HepG2 (cell line): Measurements from ENCODE around the gene PRKN. TPM values are rescaled to one million over a fixed set of nuclear protein-coding genes. Genes with fewer than 3 reads are reported as not detected.
A peak's percentile ranks its signal among the peaks of the same experiment; 100 is the strongest.

Experiments used
- ARID5B ChIP-seq: IDR thresholded peaks from 2 replicates; pipeline ENCODE4 v1.4.0; 2020; ENCODE audit warnings: mild to moderate bottlenecking, missing genetic modification reagents
- ATF7-NPFF ChIP-seq: sonication (generic); formaldehyde crosslinking; IDR thresholded peaks from 2 replicates; pipeline ENCODE4 v1.8.1; 2023; ENCODE audit warnings: mild to moderate bottlenecking, low read depth, missing genetic modification reagents, moderate library complexity
- BRCA1 ChIP-seq: sonication (generic); formaldehyde crosslinking; IDR thresholded peaks from 2 replicates; pipeline ENCODE4 v1.4.0; 2020; ENCODE audit warnings: missing genetic modification reagents
- FLYWCH1 ChIP-seq: sonication (generic); formaldehyde crosslinking; IDR thresholded peaks from 2 replicates; pipeline ENCODE4 v1.8.1; 2023; ENCODE audit warnings: mild to moderate bottlenecking, missing genetic modification reagents
- FOSL2 ChIP-seq: sonication (generic); formaldehyde crosslinking; IDR thresholded peaks from 2 replicates; pipeline ENCODE4 v1.4.0; 2020; ENCODE audit warnings: missing genetic modification reagents
- FOXA1 ChIP-seq, 2 experiments: fragments of 450-650 bp in 1 of 2; sonication (generic) in 1 of 2; formaldehyde crosslinking in 1 of 2; IDR thresholded peaks; 2 replicates each; pipeline versions ENCODE4 v1.4.0 to v1.6.1; 2016 to 2020; ENCODE audit warnings: missing genetic modification reagents in 1 of 2
- HES4 ChIP-seq: sonication (generic); formaldehyde crosslinking; IDR thresholded peaks from 2 replicates; pipeline ENCODE4 v1.9.0; 2021; ENCODE audit warnings: mild to moderate bottlenecking, missing genetic modification reagents, borderline replicate concordance
- HNRNPLL ChIP-seq: fragments of 200-400 bp; formaldehyde crosslinking; IDR thresholded peaks from 2 replicates; pipeline ENCODE4 v1.6.1; 2017; ENCODE audit warnings: mild to moderate bottlenecking, low read depth, low read length; ENCODE audit not compliant: poor library complexity, severe bottlenecking
- MATR3 ChIP-seq: sonication (generic); formaldehyde crosslinking; IDR thresholded peaks from 2 replicates; pipeline ENCODE4 v1.4.0; 2020; ENCODE audit warnings: missing genetic modification reagents
- MEIS1 ChIP-seq: sonication (generic); formaldehyde crosslinking; IDR thresholded peaks from 2 replicates; pipeline ENCODE4 v1.9.0; 2021; ENCODE audit warnings: mild to moderate bottlenecking, missing genetic modification reagents, moderate library complexity, borderline replicate concordance
- MIXL1 ChIP-seq: IDR thresholded peaks from 2 replicates; pipeline ENCODE4 v1.6.1; 2016
- NCOA2 ChIP-seq: sonication (generic); formaldehyde crosslinking; IDR thresholded peaks from 2 replicates; pipeline ENCODE4 v1.8.0; 2022; ENCODE audit warnings: inconsistent platforms
- PAX8 ChIP-seq: sonication (generic); formaldehyde crosslinking; IDR thresholded peaks from 2 replicates; pipeline ENCODE4 v1.8.0; 2022; ENCODE audit warnings: mild to moderate bottlenecking, missing genetic modification reagents, borderline replicate concordance
- SMARCE1 ChIP-seq: fragments of 450-650 bp; IDR thresholded peaks from 2 replicates; pipeline ENCODE4 v1.6.1; 2017; ENCODE audit warnings: borderline replicate concordance
- SOX5 ChIP-seq: IDR thresholded peaks from 2 replicates; pipeline ENCODE4 v1.6.1; 2016; ENCODE audit warnings: borderline replicate concordance
- ZKSCAN5 ChIP-seq: sonication (generic); formaldehyde crosslinking; IDR thresholded peaks from 2 replicates; pipeline ENCODE4 v1.5.1; 2020; ENCODE audit warnings: mild to moderate bottlenecking, missing genetic modification reagents
- ZNF3 ChIP-seq: IDR thresholded peaks from 2 replicates; pipeline ENCODE4 v1.7.0; 2017; ENCODE audit warnings: inconsistent platforms
- ZNF780A ChIP-seq: sonication (generic); formaldehyde crosslinking; IDR thresholded peaks from 2 replicates; pipeline ENCODE4 v1.8.0; 2022; ENCODE audit warnings: mild to moderate bottlenecking, missing genetic modification reagents, moderate library complexity
- ZZZ3 ChIP-seq: sonication (generic); formaldehyde crosslinking; IDR thresholded peaks from 2 replicates; pipeline ENCODE4 v1.4.0; 2020; ENCODE audit warnings: missing genetic modification reagents, mild to moderate bottlenecking, borderline replicate concordance
- polyA plus RNA-seq, 8 experiments: library from polyadenylated mRNA; depleted of rRNA in 3 of 8; stranded (reverse) in 7 of 8; unstranded in 1 of 8; fragments of >200 nt; fragmentation: Illumina TruSeq in 4 of 8; extraction: Trizol in 4 of 8; gene quantifications; 2 replicates each; pipeline versions ENCODE4 v1.2.1 to v1.2.3, GENCODE V29; 2011 to 2016; ENCODE audit warnings: low read depth in 4 of 8, missing spikeins in 1 of 8, mixed read lengths in 1 of 8; ENCODE audit not compliant: insufficient read depth in 1 of 8
- total RNA-seq, 5 experiments: library from RNA; depleted of rRNA; stranded (reverse); fragments of >200 nt; fragmentation: Illumina TruSeq; extraction: Trizol; gene quantifications; 2 replicates each; pipeline ENCODE4 v1.2.3, GENCODE V29; 2016; ENCODE audit warnings: low read depth in 1 of 5
- TF ChIP-seq, protein P1 (sequence below): sonication (generic); formaldehyde crosslinking; IDR thresholded peaks from 2 replicates; pipeline ENCODE4 v1.4.0; 2020; ENCODE audit warnings: missing genetic modification reagents, low read depth, mild to moderate bottlenecking, borderline replicate concordance
- TF ChIP-seq, protein P2 (sequence below): sonication (generic); formaldehyde crosslinking; IDR thresholded peaks from 2 replicates; pipeline ENCODE4 v1.5.0; 2020; ENCODE audit warnings: missing genetic modification reagents
- TF ChIP-seq, protein P3 (sequence below): IDR thresholded peaks from 2 replicates; pipeline ENCODE4 v1.6.1; 2012; ENCODE audit warnings: low read length, improper control_type of control experiment

Gene PRKN
- total and polyA plus RNA-seq, 2 of the 13 experiments (the other 11 are each of a cell fraction or from before 2014, with no cell fraction given): 0.31 to 0.44 TPM

DNA sequence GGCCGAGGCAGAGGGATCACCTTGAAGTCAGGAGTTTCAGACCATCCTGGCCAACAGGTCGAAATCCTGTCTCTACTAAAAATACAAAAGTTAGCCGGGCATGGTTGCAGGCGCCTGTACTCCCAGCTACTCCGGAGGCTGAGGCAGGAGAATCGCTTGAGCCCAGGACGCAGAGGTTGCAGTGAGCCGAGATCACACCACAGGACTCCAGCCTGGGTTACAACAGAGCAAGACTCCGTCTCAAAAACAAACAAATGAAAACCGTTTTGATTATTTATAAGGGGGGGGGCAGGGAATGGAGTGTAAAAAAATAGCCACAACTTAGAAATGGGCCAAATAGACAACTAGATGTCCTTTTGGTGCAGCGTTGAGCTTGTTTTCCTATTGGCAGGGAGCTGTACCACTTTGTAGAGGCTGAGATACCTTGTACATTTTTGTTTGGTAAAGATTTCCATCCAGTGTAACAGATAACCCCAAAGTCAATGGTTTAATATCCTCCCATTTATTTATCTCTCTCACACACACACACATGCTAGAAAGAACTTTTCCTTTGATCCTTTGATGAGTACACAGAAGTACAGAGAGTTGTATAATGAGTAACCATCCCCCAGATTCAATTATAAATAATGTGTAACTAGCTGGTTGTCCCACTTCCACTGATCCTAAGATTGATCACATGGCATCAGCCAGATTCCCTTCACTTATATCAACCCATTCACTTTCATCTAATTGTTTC, 477.5 kb downstream of the PRKN start (continued):
- TF ChIP-seq FOXA1 (IDR thresholded peaks at IDR 0.05) (no peak), FOXA1 (CRISPR knock-in tag; IDR thresholded peaks at IDR 0.05) (peak; percentile 36; the same call in 1 of the 2 replicates), MIXL1 (CRISPR knock-in tag) (peak; percentile 36; the same call in 1 of the 2 replicates), FOSL2 (CRISPR knock-in tag) (no peak), SOX5 (CRISPR knock-in tag) (peak; percentile 65; the same call in 1 of the 2 replicates), MATR3 (no peak), NCOA2 (CRISPR knock-in tag) (no peak; the same call in 1 of the 2 replicates), BRCA1 (CRISPR knock-in tag) (no peak), FLYWCH1 (no peak), HNRNPLL (no peak), HES4 (CRISPR knock-in tag) (no peak), ARID5B (CRISPR knock-in tag) (0 out of 2 replicates have a peak, but pooled peaks have one; percentile 33), ZNF3 (CRISPR knock-in tag) (no peak), SMARCE1 (no peak), ATF7-NPFF (no peak), ZKSCAN5 (no peak), ZNF780A (CRISPR knock-in tag) (no peak), ZZZ3 (CRISPR knock-in tag) (no peak), PAX8 (CRISPR knock-in tag) (no peak), MEIS1 (CRISPR knock-in tag) (0 out of 2 replicates have a peak, but pooled peaks have one; percentile 26)
- TF ChIP-seq, protein P1, sequence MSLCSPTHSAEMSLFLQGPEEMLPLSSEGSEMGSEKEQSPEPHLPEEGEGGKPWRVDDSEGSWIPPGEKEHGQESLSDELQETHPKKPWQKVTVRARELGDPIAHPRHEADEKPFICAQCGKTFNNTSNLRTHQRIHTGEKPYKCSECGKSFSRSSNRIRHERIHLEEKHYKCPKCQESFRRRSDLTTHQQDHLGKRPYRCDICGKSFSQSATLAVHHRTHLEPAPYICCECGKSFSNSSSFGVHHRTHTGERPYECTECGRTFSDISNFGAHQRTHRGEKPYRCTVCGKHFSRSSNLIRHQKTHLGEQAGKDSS (CRISPR knock-in tag): no peak
- TF ChIP-seq, protein P2, sequence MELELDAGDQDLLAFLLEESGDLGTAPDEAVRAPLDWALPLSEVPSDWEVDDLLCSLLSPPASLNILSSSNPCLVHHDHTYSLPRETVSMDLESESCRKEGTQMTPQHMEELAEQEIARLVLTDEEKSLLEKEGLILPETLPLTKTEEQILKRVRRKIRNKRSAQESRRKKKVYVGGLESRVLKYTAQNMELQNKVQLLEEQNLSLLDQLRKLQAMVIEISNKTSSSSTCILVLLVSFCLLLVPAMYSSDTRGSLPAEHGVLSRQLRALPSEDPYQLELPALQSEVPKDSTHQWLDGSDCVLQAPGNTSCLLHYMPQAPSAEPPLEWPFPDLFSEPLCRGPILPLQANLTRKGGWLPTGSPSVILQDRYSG (CRISPR knock-in tag): no peak
- TF ChIP-seq, protein P3, sequence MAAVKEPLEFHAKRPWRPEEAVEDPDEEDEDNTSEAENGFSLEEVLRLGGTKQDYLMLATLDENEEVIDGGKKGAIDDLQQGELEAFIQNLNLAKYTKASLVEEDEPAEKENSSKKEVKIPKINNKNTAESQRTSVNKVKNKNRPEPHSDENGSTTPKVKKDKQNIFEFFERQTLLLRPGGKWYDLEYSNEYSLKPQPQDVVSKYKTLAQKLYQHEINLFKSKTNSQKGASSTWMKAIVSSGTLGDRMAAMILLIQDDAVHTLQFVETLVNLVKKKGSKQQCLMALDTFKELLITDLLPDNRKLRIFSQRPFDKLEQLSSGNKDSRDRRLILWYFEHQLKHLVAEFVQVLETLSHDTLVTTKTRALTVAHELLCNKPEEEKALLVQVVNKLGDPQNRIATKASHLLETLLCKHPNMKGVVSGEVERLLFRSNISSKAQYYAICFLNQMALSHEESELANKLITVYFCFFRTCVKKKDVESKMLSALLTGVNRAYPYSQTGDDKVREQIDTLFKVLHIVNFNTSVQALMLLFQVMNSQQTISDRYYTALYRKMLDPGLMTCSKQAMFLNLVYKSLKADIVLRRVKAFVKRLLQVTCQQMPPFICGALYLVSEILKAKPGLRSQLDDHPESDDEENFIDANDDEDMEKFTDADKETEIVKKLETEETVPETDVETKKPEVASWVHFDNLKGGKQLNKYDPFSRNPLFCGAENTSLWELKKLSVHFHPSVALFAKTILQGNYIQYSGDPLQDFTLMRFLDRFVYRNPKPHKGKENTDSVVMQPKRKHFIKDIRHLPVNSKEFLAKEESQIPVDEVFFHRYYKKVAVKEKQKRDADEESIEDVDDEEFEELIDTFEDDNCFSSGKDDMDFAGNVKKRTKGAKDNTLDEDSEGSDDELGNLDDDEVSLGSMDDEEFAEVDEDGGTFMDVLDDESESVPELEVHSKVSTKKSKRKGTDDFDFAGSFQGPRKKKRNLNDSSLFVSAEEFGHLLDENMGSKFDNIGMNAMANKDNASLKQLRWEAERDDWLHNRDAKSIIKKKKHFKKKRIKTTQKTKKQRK: no peak
